Embryonic facial prominence (tissue), 1 donor: ENCODE data around the gene SURF4.
A peak's percentile ranks its signal among the peaks of the same experiment; 100 is the strongest.

ENCODE experiments used
- DNase-seq: peaks from one replicate; pipeline ENCODE4 v3.0.0-alpha.2; 2016; ENCODE audit errors: extremely low spot score

SURF4 gene

DNA sequence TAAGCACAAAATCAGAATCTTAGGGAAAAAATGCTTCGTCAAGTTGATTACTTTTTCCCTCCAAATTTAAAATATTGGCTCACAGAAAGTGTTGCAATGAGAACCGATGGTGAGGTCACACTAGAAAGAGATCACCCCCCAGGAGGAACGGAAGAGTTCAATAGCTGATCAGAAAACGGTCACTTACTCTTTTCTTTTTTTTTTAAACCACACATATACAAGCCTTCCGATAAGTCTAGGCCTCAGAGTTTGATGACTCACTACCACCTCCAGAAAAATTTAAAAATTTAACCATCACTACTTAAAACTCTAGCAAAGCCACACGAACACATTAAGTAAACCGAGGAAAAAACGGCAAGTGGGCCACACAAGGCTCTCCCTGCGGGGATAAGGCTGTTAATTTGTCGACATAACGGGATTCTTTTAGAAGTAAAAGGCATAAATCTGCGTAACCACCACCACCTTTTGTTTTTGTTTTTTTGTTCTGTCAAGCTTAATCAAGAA is 1.2 kb downstream of the SURF4 start:
- no peak for DNase-seq

DNA sequence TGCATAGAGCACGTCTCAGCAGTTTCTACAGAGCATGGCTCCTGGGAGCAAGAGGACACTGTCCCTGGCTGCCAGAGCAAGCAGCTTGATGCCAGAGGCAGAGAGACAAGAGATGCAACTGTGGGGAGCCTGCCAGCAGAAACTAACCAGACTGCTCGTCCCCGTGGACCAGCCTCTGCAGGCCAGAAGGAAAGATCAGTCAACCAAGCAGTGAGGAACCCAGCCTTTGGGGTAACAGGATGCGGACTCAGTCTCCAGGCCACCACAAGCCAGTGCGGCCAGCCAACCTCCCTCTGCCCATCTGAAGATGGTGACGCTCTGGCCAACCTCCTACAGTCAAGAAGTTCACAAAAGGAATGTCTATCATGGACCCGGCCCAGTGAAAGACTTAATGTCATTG is 3.7 kb downstream of the SURF4 start:
- DNase-seq, result no peak

DNA sequence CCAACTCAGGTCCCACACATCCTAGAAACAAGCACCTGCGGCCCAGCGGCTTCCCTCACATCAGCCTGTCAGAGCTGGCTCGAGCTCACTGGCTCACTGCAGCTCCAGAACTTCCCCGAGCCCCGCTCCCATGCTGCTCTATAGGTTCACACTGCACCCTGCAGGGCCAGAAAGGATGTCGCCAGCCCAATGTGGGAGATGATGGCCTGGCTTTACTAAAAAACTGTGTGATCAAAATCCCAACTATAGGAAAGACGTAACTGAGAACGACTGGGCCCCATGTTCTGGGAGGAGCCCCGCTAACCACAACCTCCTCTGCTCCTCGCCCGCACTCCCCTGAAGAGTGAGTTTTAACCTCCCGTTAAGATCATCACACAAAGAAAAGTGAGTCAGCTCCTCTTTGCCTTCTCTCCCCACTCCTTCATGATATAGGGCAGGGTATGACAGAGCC is 4.6 kb downstream of the SURF4 start:
- DNase-seq, result no peak

DNA sequence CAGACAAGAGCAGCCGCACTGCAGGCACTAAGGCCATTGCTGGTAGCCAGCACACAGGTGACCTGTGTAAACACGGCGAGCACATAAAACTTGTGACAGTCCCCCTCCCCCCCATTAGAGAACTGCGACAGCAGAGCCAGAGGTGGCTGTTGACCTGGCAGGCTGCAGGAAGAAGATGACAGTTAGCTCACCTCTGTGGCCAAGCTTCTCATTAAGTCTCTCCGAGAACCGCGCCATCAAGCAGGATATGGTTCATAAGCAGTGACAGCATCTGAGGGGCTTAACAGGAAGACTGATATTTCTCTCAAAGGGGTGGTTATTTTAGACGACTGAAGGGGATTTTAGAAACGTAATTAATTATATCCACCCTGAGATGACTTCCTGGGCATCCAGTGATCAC is 5.2 kb downstream of the SURF4 start:
- no peak for DNase-seq

DNA sequence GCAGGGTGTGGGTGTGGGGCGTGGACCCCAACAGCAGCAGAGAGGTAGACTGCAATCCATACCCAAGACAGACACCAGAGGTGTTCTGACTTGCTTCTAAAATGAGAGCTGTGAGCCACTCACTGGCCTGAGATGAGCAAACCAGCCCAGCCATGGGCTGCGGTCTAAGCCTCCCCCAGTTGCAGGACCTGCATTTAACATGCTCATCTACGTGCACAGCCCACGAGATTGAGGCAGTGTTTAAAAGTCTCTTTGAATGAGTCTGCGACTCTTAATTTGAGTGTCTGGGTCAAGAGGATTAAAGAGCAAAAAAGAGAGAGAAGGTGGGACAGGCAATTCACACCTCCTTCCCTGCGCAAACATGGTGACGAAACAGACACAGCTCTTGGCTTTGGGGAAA is 5.9 kb downstream of the SURF4 start:
- DNase-seq, result no peak

DNA sequence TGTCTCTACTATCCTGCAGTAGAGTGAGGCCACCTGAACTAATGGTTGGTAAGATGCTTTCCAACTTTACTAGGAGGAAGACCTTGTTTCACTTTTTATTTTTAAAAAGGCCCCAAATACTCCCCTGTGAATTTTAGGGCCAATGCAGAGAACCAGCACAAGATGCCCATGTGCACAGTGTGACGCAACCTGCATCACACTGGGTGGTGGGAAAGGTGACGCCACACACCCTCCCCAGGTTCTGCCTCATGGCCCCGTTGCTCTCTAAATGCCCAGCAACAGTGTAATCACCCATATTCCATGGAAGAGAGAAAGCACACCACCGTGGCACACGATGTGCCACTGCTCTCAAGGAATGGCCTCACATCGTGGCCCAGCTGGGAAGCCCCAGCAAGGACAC is 6.4 kb downstream of the SURF4 start:
- no peak for DNase-seq

DNA sequence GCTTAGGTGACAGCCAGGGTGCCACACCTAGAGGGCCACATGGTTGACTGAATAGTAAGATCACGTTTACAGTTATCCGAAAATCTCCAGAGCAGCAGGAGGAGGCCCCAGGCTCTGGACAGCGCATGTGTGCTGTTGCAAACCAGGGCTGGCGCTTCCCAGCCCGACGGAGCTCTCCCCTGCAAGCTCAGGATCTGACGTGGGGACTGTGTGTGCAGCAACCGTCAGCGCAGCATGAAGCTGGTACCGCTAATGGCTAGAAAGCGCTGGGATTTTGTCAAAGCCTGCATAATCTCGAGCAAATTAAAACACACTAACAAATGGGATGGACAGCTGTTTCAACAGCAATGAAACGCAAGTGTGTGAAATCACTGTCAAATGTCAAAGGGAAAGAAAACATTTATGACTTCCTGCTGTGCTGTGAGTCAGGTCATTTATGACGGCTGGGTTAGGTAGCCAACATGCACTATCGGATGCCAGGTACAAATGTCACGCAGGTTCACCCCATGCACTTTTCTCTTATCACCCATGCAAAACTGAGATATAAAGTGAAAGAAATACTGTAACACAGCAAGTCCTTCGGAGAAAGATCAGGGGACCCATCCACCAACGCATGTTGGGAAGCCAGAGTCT is 7.5 kb downstream of the SURF4 start:
- DNase-seq, result no peak

DNA sequence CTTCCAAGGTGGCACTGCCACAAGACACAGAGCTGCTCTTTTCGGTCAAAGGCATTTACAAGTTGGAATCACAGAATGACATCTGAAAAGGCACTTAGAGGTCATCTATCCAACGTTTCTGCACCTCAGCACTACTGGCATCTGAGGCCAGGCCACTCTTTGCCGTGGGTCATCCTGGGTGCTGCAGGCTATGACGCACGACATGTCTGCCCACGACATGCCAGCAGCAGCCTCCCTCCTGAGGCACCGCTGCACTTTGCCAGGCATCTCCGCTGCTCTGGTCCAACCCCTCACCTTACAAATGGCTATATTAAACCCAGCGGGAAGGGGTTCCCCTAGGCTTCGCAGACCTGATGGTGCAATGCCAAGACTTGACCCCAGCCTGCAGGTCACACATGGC is 8.1 kb downstream of the SURF4 start:
- DNase-seq, result no peak

DNA sequence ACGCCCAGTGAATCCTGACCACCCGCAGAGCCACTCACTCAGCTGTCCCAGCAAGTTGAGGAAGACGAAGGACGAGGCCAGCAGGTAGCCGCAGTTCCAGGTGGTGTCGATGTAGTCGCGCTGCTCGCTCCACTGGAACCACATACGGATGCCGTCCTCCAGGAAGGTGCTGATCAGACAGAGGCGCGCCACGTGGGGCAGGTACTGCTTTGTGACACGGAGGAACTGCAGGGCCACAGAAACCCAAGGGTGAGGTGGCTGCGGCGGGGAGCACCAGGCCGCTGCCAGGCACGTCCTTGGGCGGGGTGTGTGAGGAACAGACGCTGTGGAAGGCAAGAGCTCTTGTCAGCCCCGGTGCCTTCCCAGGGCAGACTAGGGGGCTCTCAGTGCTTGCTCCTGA is 8.6 kb downstream of the SURF4 start:
- DNase-seq, result no peak

DNA sequence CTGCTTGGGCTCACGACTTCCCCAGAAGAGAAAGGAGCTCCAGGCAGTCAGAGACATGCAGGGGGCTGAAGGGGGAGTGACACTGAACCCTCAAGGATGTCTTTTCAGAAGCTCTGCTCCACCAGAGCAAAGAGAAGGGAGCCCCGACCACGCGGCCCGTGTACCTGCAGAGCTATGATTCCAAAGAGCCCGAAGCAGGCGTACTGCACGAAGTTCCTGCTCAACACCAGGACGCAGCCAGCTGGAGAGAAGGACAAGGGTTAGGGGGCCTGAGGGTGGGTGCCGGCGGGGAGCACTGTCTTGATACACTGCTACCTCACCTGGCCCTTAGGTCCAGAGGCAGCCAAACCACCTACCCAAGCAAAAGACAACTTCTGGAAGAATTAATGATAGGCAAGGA is 9.4 kb downstream of the SURF4 start:
- DNase-seq, result no peak

DNA sequence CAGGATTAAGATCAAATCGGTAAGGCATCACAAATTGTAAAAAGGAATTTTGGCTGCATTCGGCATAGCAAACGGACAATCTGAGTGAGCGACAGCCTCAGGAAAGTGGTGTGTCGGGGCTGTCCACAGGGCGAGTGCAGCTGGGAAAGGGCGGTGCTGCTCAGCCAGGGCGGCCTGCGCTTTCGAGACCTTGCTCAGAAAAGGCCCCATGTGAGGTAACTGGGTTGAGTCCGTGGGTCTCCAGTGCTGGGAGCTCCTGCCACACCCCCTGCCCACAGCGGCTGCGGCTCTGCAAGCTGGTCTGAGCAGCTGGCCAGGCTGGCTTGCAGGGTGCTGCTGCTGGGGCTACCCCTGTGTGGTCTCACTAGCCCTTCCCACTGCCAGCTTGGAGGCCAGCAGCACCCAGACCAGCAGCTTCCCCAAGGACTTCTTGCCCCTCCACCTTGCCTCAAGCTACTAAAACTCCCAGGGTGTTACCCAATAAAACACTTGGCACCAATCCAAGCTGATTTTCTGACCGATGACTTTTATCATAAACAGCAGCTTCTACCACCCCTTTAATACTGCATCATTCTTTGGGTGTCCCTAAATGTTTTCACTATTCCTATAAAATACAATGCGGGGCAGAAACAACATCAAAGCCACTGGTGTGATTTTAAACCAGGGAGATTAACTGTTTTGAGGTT is 13.4 kb downstream of the SURF4 start:
- no peak for DNase-seq

DNA sequence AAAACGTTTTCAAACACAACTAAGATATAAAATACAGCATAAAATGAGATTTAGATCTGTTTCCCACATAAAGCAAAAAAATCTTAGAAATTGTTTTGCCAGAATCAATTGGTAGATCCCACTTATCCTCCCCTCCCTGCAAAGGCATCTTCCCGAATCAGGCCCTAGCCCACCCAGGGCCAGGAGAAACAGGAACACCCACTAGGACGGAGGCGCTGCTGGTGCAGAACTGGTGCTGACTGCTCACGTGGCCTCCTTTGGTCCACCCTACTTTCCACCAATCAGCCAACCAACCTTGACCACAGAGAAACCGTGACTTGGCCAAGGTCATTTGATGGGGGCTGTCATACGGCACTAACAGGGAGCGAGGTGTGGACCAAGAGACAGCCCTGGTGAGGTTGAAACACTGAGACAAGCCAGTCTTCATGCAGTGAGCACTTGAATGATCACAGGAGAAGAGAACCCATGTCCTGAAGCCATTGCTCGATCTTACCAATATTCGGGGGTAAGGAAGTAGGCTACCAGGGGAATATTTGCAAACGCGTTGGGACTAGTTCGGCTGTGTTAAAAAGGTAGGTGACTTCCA is 14.3 kb downstream of the SURF4 start:
- DNase-seq, result no peak

DNA sequence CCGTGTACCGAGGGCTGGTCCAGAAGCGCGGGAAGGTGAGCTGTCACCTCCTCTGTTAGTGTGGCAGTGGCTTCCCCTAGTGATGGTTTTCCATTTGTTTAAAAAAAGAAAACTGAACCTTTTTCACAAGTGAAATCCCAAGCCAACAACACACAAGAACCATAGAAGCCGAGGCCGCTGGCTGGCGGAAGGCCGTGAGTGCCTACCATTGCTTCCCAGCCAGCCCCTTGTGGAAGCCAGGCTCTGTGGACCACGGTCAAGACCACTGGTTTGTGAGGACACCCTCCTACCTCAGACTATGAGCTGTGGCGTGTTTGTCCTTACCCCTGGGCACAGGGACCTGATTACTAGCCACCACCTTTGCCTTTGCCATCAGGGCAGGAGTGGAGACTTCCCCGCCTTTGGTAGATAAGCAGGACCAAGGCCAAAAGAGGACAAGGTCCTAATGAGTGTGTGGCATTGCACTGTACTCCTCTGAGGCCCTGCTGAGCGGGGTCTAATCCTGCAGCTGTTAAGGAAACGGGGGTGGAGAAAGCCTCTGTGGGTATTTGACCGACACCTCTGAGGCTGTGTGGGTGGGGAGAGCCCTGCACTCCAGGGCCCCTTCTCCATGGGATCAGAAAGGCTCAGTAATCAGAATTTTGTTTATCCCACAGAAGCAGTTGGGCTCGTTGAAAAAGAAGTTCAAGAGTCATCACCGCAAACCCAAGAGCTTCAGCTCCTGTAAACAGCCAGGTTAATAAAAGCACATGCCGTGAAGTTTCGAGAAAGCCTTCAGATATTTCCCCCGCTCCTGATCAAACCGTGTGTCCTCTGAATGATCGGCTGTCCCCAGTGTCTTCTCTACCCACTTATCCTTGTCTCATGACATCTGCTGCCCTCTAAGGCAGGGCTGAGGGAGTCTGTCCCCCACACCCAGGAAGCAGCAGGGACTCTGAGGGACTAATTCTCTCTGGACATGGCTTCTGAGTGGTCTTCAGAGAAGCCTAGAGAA is 15.2 kb downstream of the SURF4 start:
- no peak for DNase-seq

DNA sequence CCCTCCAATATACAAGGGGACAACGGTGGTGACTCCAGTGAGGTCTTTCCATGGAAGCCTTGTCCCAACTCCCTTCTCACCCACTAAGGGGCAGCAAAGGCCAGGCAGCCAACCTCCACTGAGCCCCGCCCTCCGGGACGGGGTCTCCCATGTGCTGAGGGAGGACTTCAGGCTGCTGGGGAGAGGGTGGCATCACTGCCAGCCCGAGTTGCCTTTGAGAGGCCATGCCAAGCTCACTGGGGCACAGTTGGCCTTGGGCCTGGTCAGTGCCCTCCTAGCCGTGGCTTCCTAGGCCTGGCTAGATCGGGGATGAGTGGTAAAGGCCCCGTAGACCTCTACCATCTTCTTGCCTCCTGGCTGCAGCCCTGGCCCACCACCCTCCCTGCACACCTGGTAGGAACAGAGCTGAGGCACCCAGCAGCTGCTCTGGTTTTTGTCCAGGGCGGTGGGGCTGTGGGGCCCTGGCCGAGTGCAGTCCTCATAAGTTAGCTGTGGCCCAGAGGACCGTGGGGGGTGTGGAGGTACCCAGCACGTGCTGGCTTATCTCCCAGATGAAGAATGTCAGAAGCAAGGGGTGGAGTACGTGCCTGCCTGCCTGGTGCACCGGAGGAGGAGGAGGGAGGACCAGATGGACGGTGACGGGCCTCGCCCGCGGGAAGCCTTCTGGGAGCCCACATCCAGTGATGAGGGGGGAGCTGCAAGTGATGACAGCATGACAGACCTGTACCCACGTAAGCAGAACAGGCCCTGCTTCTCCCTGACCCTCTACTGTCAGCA is 16.3 kb downstream of the SURF4 start:
- no peak for DNase-seq

DNA sequence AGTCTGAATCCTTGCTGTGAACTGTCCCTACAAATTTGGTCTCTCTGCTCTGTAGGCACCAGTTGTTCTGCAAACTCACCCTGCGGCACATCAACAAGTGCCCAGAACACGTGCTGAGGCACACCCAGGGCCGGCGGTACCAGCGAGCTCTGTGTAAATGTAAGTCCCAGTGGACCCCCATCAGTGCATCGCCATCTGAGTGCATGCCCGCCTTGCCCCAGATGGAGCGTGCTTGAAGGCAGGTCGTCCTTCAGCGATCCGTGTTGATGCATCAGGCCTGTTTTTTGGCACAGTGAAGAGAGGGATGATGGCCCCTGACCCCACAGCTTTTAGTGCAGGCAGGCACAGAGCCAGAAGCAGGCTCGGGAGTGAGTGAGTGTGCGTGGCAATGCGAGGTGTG is 18.2 kb downstream of the SURF4 start:
- DNase-seq, result no peak

DNA sequence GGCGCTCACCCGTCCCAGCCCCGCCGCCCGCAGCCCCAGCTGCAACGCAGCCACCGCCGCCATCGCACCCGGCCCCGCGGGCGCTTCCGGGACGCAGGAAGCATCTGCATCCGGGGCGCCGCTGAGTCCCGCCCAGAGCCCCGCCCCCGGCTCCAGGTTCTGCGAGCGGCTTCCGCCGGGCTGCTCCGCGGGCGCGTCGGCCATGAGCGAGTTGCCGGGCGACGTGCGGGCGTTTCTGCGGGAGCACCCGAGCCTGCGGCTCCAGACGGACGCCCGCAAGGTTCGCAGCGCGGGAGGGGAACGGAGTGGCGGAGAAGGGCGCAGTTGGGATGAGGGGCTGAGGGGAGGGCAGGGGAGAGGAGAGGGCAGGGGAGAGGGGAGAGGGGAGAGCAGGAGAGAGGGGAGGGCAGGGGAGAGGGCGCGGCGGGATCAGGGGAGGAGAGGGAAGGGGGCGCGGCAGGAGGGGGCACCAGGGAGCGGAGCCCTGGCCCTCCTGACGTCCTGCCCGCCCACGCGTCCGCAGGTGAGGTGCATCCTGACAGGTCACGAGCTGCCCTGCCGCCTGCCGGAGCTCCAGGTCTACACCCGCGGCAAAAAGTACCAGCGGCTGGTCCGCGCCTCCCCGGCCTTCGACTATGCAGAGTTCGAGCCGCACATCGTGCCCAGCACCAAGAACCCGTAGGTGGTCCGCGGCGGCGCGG is 19.3 kb downstream of the SURF4 start, which contains the start of the genes SURF1 and SURF2:
SURF1 (minus strand) TSS at position 97 of the 701 bp plus-strand sequence; CDS start at position 63, 34 bp downstream.
SURF2 (plus strand) TSS at position 160 of the 701 bp plus-strand sequence; CDS start at position 203, 43 bp downstream.
- DNase-seq, result peak; percentile 52

DNA sequence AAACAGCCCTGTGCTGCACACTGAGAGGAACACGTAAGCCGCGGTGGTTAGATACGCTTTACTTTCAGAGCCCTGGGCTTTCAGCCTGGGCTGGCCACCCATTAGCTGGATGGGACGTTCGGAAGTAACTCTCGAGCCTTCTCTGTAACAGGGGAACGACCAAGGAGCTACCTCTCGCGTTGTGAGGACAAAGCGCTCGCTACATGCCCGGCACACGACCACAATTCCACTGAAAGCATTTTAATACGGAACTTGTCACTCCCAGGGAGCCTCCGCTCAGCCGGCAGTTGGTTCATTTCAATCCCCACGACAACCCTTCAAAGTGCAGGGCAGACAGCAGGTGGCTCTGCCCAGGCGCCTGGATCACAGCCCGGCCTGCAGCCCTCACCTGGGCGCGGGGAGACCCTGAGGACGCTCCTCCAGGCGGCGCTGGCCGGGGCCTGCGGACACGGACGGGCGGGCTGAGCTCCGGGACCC is 19.9 kb downstream of the SURF4 start:
- no peak for DNase-seq

DNA sequence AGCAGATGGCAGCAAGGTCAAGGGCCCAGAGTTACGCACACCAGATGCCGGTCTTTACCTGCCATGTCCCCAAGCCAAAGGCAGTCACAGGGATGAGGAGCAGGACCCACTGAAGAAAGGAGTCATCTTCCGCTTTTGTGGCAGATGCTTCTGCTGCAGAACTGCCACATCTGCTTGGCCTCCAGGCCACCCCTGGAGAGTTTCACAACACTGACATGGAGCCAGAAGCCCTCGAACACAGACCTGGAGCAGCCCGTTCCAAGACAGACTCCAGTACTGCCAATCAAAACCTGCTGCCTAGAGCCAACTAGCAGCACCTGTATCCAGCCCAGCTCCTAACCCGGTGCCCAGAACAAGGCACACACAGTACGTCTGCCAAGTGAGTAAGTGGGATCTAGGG is 21.1 kb downstream of the SURF4 start:
- DNase-seq, result no peak

DNA sequence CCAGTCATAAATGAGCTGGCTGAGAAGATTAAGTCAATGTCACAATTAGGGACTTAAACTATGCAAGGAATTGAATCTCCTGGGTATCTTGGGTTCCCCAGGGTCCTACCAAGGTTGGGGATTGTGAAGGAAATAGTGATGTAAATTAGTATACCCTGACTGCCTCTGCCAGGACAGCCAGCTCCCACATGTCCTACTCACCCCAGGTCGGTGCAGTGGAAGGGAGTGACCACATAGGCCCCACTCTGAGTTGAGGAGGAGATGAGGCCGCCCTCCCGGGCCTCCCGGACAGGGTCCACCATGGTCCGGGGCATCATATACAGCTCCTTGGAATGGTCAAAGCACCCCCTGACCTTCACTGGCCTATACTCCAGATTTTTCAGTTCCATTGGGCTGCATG is 22.3 kb downstream of the SURF4 start:
- no peak for DNase-seq
